SW480 (cell line): ENCODE data around the gene COMMD1.
"Not testable (repeated sequence)": the region's sequence is repeated elsewhere in the genome, so short reads cannot be mapped to it uniquely, and the experiment has no call there.

Experiments used
- DNase-seq: peaks from one replicate; pipeline ENCODE4 v3.0.0-alpha.2; 2016; ENCODE audit warnings: low spot score

The COMMD1 gene

GRCh38 chr2:61924895-61925663 is 19.6 kb downstream of the COMMD1 start:
- DNase-seq, result no peak

- DNase-seq, result no peak
Observed at GRCh38 chr2:61926531-61927477, 21.3 kb downstream of the COMMD1 start.

- DNase-seq, result no peak
Observed at GRCh38 chr2:61928826-61929461, 23.5 kb downstream of the COMMD1 start.

GRCh38 chr2:61937098-61937497 is 31.6 kb downstream of the COMMD1 start:
- no peak for DNase-seq

DNA sequence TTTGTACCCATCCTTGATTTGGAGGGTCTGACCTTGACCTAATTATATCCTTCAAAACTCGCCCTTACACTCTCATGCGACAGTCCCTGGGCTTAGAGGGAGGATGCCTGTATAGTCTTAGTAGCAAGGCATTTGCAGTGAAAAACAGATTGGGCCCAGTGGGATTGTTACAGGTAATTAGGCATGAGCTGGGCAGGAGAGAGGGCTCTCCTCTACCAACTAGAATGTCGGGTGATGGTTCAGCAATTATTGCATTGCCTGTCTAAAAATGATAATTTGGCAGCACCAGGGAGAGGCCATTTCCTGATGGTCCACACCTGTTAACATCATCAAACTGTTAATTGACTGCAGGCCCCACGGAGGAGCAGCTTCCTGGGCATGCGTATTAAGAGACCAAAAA is 32.4 kb downstream of the COMMD1 start:
- no peak for DNase-seq

GRCh38 chr2:61938511-61938910 is 33.0 kb downstream of the COMMD1 start:
- DNase-seq, result no peak

- DNase-seq, result no peak
Observed at GRCh38 chr2:61943251-61943650, 37.8 kb downstream of the COMMD1 start.

DNA sequence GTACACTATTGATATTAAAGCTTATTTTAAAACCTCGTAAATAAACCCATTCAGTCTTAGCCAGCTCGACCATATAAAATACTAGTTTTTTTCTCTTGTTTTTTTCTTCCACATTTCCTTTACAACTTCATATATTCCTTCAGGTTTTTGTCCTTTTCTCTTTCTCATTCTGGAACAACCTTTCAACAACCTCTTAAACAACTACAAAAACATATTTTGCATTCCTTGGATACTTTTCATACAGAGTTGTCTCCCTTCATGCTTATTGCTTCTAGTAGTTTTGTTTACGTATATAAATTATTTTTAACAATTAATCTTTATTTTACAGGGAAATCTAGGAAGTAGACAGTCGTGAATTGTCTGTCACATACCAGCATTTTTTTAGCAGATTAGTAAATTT is 41.2 kb downstream of the COMMD1 start:
- no peak for DNase-seq

- no peak for DNase-seq
Observed at GRCh38 chr2:61948661-61949457, 43.4 kb downstream of the COMMD1 start.

DNA sequence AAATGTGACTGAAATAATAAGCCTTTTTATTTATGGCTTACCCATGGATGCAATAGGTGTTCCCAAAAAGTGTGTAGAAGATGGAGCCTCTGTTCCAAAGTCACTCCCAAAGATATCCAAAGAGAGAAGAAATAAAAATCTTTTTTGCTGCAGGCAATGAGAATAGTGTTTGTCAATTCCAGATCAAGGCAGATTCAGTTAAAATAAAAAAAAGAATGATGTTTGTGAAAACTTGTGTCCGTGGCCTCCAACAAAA is 43.9 kb downstream of the COMMD1 start:
- DNase-seq, result no peak

- no peak for DNase-seq
Observed at GRCh38 chr2:61949714-61950560, 44.5 kb downstream of the COMMD1 start.

GRCh38 chr2:61950571-61951315 is 45.3 kb downstream of the COMMD1 start:
- DNase-seq, result no peak

DNA sequence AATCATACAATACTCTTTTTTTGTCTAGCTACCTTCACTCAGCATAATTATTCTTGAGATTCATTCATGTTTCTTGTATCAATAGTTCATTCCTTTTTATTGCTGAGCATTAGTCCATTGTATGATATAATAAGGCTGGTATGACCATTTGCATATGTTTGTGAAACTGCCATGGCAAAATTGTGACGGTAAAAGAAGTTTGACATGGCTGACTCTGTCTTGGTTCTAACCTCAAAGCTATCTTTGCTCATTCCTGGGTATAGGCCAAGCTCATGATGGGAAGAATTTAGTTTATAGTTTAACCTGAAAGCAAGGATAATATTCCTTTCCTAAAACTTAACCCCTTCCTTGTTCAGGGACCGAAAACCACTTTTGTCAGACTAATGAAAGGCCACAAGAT is 46.4 kb downstream of the COMMD1 start:
- DNase-seq, result no peak

- DNase-seq, result no peak
Observed at GRCh38 chr2:61952288-61952687, 46.8 kb downstream of the COMMD1 start.

GRCh38 chr2:61954856-61955255 is 49.4 kb downstream of the COMMD1 start:
- not testable (repeated sequence) for DNase-seq

GRCh38 chr2:61959381-61960293 is 54.2 kb downstream of the COMMD1 start:
- DNase-seq, result no peak

- DNase-seq, result no peak
Observed at GRCh38 chr2:61961231-61961901, 55.9 kb downstream of the COMMD1 start.

DNA sequence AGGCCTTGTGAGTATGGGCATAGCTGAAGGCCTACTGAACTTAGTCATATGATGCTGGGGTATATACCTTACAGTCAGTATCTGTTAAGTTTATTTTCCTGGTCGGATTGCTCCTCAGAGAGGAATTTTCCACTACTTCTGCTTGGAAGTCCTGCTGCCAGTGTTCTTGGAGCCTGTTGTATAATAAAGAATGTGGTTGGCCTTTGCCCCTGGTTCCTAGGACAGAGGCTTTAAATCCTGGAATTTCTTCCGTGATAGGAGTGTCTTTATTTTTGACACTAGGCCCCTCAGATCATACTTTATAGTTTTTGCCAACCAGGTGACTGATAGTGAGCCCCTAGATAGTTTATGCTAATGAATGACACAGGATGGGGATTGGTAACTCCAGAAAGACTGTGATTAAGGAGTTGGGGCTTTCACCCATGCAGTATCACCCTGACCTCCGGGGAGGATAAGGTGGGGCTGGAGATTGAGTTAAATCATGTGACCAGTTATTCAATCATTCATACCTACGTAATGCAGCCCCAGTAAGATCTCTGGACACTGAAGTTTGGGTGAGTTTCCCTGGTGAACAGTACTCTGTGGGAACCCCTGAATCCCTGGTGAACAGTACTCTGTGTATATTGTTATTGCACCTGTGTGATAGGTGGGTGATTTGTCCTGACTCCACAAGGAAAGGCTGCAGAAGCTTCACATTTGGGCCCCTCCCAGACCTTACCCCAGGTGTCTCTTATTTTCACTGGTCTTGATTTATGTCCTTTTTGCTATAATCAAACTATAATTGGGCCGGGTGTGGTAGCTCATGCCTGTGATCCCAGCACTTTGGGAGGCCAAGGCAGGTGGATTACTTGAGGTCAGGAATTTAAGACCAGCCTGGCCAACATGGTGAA is 56.9 kb downstream of the COMMD1 start:
- DNase-seq, result no peak
